K562 (cell line): ENCODE data around the gene TBCC. TPM values are rescaled to one million over a fixed set of nuclear protein-coding genes. Genes with fewer than 3 reads are reported as not detected.

Experiments
- CC2D1A ChIP-seq: fragments of 450-650 bp; IDR thresholded peaks from 2 replicates; pipeline ENCODE4 v1.6.1; 2017; ENCODE audit warnings: mild to moderate bottlenecking
- CEBPG ChIP-seq, 3 experiments: fragments of 200-800 bp in 1 of 3; sonication (Bioruptor generic) in 1 of 3; sonication (generic) in 1 of 3; formaldehyde crosslinking in 1 of 3; IDR thresholded peaks in 2 of 3; conservative IDR thresholded peaks in 1 of 3; 2 replicates each; pipeline versions ENCODE4 v1.6.1 to v1.8.0; 2016 to 2022; ENCODE audit warnings: missing compliant biosample characterization in 2 of 3, missing genetic modification characterization in 2 of 3, mild to moderate bottlenecking in 1 of 3, missing genetic modification reagents in 1 of 3
- CREB5 ChIP-seq: fragments of 250-450 bp; sonication (Bioruptor Pico); IDR thresholded peaks from 2 replicates; pipeline ENCODE4 v1.5.0; 2020; ENCODE audit warnings: mild to moderate bottlenecking
- ETV1 ChIP-seq: fragments of 450-650 bp; conservative IDR thresholded peaks from 2 replicates; pipeline ENCODE4 v1.6.1; 2016; ENCODE audit warnings: missing genetic modification characterization, control low read depth, low read depth, missing compliant biosample characterization
- FOXO4 ChIP-seq: fragments of 450-650 bp; formaldehyde crosslinking; IDR thresholded peaks from 2 replicates; pipeline ENCODE4 v1.4.0; 2020; ENCODE audit warnings: mild to moderate bottlenecking, moderate library complexity
- JUNB ChIP-seq: fragments of 450-650 bp; formaldehyde crosslinking; conservative IDR thresholded peaks from 2 replicates; pipeline ENCODE4 v1.4.0; 2020; ENCODE audit warnings: mild to moderate bottlenecking
- MCM5 ChIP-seq: fragments of 450-650 bp; IDR thresholded peaks from 2 replicates; pipeline ENCODE4 v1.6.1; 2016; ENCODE audit warnings: low read depth
- MEF2D ChIP-seq: conservative IDR thresholded peaks from 2 replicates; pipeline ENCODE4 v1.6.1; 2016; ENCODE audit warnings: low read depth, missing genetic modification characterization, missing compliant biosample characterization
- MTA2 ChIP-seq: fragments of 450-650 bp; IDR thresholded peaks from 2 replicates; pipeline ENCODE4 v1.6.1; 2016; ENCODE audit warnings: low read depth
- NR1H2 ChIP-seq: sonication (generic); formaldehyde crosslinking; IDR thresholded peaks from 2 replicates; pipeline ENCODE4 v1.4.0; 2020; ENCODE audit warnings: mild to moderate bottlenecking, missing genetic modification reagents
- TBL1XR1 ChIP-seq, 2 experiments: IDR thresholded peaks; 2 replicates each; pipeline ENCODE4 v1.6.1; 2012; ENCODE audit warnings: improper control_type of control experiment in 2 of 2, low read length in 2 of 2, mild to moderate bottlenecking in 1 of 2
- ZNF175 ChIP-seq: fragments of 200-800 bp; sonication (Bioruptor generic); IDR thresholded peaks from 2 replicates; pipeline ENCODE4 v1.6.1; 2016; ENCODE audit warnings: low read depth, mild to moderate bottlenecking, missing genetic modification characterization, missing compliant biosample characterization
- ZNF408 ChIP-seq: fragments of 250-450 bp; sonication (Bioruptor Pico); IDR thresholded peaks from 2 replicates; pipeline ENCODE4 v1.4.0; 2020; ENCODE audit warnings: low read depth, mild to moderate bottlenecking, moderate library complexity
- ZNF79 ChIP-seq: fragments of 250-450 bp; sonication (Bioruptor Pico); IDR thresholded peaks from 2 replicates; pipeline ENCODE4 v1.4.0; 2020; ENCODE audit warnings: low read depth, mild to moderate bottlenecking, moderate library complexity
- polyA plus RNA-seq, 8 experiments: library from polyadenylated mRNA; depleted of rRNA in 4 of 8; stranded (reverse) in 5 of 8; unstranded in 3 of 8; fragments of >200 nt; fragmentation: Nextera tagmentation in 2 of 8; fragmentation: Illumina TruSeq in 1 of 8; extraction: Ambion mirVana in 2 of 8; extraction: Trizol in 1 of 8; gene quantifications; 2 replicates each; pipeline versions ENCODE4 v1.2.1 to v1.2.3, GENCODE V29; 2011 to 2014; ENCODE audit warnings: inconsistent platforms in 1 of 8, missing spikeins in 1 of 8
- total RNA-seq, 7 experiments: library from RNA; depleted of rRNA in 6 of 7; stranded (reverse); fragments of >200 nt in 6 of 7; fragmentation: Illumina TruSeq in 2 of 7; extraction: Trizol in 2 of 7; gene quantifications; 2 replicates each; pipeline versions ENCODE4 v1.2.1 to v1.2.3, GENCODE V29; 2011 to 2021; ENCODE audit warnings: low replicate concordance in 1 of 7
- TF ChIP-seq, protein P1 (sequence below): sonication (generic); IDR thresholded peaks from 2 replicates; pipeline ENCODE4 v1.6.1; 2016
- TF ChIP-seq, protein P2 (sequence below): fragments of 250-450 bp; sonication (Bioruptor Pico); IDR thresholded peaks from 2 replicates; pipeline ENCODE4 v1.8.0; 2022; ENCODE audit warnings: inconsistent platforms, mild to moderate bottlenecking, moderate library complexity, borderline replicate concordance
- TF ChIP-seq, protein P3 (sequence below): fragments of 250-450 bp; sonication (Bioruptor Pico); IDR thresholded peaks from 2 replicates; pipeline ENCODE4 v1.5.0; 2021; ENCODE audit warnings: mild to moderate bottlenecking, moderate library complexity

Gene TBCC
- total and polyA plus RNA-seq, 9 of the 15 experiments (the other 6 are each of a cell fraction or from before 2014, with no cell fraction given): 2.8 to 34.1 (median 23.3) TPM

DNA sequence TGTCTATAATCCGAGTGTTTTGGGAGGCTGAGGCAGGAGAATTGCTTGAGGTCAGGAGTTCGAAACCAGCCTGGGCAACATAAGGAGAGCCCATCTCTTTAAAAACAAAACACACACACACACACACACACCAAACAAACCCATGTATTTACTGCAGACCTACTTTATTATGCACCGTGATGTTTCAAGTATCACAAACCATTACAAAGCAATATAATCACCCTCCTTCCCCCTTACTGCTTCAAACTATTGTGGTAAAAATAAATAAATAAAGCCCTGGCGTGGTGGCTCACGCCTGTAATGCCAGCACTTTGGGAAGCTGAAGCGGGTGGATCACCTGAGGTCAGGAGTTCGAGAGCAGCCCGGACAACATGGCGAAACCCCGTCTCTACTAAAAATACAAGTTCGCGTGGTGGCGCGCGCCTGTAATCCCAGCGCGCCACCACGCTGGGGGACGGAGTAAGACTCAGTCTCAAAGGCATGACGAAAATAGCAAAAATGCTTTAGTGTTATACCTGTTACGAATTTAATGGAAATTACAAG lies 1.5 kb downstream of the TBCC start (continued):
- TF ChIP-seq MCM5: no peak
- no peak for TF ChIP-seq ZNF175 (CRISPR knock-in tag)
- no peak for TF ChIP-seq MEF2D (tag)
- TF ChIP-seq ZNF79: no peak
- TF ChIP-seq ZNF408 (CRISPR knock-in tag): no peak
- TF ChIP-seq TBL1XR1 (IDR thresholded peaks at IDR 0.05; ENCODE audit: low read length in 2 of 2): no peak
- no peak for TF ChIP-seq CREB5
- TF ChIP-seq, protein P1, sequence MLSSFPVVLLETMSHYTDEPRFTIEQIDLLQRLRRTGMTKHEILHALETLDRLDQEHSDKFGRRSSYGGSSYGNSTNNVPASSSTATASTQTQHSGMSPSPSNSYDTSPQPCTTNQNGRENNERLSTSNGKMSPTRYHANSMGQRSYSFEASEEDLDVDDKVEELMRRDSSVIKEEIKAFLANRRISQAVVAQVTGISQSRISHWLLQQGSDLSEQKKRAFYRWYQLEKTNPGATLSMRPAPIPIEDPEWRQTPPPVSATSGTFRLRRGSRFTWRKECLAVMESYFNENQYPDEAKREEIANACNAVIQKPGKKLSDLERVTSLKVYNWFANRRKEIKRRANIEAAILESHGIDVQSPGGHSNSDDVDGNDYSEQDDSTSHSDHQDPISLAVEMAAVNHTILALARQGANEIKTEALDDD: no peak
- TF ChIP-seq, protein P2, sequence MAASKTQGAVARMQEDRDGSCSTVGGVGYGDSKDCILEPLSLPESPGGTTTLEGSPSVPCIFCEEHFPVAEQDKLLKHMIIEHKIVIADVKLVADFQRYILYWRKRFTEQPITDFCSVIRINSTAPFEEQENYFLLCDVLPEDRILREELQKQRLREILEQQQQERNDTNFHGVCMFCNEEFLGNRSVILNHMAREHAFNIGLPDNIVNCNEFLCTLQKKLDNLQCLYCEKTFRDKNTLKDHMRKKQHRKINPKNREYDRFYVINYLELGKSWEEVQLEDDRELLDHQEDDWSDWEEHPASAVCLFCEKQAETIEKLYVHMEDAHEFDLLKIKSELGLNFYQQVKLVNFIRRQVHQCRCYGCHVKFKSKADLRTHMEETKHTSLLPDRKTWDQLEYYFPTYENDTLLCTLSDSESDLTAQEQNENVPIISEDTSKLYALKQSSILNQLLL (CRISPR knock-in tag): no peak
- no peak for TF ChIP-seq FOXO4 (CRISPR knock-in tag)
- TF ChIP-seq CC2D1A: no peak
- TF ChIP-seq MTA2: 0 out of 2 replicates have a peak, but pooled peaks have one; percentile 18
- TF ChIP-seq ETV1 (tag): no peak
- TF ChIP-seq, protein P3, sequence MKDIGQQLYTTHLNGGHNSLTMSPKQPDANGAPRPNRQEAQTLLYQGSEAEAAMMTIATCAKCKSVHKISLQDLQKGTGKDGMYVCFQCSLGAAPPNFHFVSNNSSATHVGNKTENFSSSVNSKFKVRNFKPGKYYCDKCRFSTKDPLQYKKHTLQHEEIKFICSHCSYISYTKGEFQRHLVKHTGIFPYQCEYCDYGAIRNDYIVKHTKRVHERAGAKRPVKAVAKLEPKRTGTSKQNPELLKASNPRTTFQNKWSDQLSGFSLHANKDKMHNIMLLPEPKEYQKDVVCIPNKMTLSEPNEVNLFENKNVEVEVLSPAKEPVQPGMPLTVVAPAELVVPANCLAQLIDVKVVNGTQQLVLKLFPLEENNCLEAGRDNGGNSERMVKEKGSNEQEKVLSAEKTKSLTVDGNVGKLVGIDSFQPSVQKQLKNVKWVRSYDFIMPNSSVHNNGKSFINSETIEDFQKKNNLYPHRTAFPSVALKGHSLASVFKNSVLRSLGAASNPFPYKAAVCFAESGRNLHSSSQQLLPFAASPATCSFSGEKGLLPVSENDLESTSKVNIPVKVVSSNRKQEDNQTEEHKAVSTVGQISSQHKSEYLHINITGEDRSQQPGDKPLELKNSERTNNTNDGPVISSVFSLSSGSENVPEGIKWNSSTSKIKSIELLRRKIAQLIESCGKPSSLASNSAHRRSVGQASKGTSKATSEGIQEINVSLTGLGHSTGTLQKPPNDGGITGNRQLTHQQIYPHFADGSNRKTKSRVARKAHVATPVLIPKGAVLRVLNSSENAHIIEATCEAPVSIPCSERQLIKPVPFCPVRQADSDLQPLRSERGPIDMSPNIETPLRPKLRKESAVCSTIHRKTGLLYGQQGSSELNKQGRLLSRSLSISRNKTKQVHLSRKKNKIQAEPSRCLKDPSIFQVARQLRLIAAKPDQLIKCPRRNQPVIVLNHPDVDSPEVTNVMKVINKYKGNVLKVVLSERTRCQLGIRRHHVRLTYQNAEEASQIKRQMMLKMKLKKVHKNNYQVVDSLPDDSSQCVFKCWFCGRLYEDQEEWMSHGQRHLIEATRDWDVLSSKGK (CRISPR knock-in tag): no peak
- no peak for TF ChIP-seq CEBPG (CRISPR knock-in tag; IDR thresholded peaks at IDR 0.05)
- no peak for TF ChIP-seq CEBPG (tag; conservative IDR thresholded peaks at IDR 0.05 in 1 of 2, IDR thresholded peaks at IDR 0.05 in 1 of 2)
- no peak for TF ChIP-seq JUNB (CRISPR knock-in tag)
- TF ChIP-seq NR1H2: no peak
